Measurements from ENCODE around the gene ZSCAN10.

DNA sequence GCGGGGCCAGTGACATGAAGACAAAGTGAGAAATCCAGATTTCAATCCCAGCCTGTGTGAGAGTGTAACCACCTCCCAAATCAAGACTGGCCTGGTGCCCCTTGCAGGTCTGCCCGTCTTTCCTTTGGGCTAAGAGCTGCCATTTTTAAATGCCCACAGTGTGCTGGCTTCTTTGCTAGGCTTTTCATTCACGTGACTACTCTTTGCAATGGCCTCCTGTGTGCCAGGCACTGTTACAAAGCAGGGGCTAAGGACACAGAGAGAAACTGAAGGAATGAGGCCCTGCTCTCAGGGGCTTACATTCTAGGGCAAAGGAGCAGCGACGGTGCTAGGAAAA lies 269 bp upstream of the ZSCAN10 start:
- TF ChIP-seq MAFG (CRISPR knock-in tag; IDR thresholded peaks at IDR 0.05) = no peak
- TF ChIP-seq TAF1 (CRISPR knock-in tag; IDR thresholded peaks at IDR 0.05) = no peak
- no peak for TF ChIP-seq MXI1 (IDR thresholded peaks at IDR 0.05; ENCODE audit: borderline replicate concordance, low read depth, low read length)
- no peak for TF ChIP-seq TEAD3 (CRISPR knock-in tag; optimal IDR thresholded peaks at IDR 0.05; ENCODE audit: borderline replicate concordance)
- TF ChIP-seq, protein P1, sequence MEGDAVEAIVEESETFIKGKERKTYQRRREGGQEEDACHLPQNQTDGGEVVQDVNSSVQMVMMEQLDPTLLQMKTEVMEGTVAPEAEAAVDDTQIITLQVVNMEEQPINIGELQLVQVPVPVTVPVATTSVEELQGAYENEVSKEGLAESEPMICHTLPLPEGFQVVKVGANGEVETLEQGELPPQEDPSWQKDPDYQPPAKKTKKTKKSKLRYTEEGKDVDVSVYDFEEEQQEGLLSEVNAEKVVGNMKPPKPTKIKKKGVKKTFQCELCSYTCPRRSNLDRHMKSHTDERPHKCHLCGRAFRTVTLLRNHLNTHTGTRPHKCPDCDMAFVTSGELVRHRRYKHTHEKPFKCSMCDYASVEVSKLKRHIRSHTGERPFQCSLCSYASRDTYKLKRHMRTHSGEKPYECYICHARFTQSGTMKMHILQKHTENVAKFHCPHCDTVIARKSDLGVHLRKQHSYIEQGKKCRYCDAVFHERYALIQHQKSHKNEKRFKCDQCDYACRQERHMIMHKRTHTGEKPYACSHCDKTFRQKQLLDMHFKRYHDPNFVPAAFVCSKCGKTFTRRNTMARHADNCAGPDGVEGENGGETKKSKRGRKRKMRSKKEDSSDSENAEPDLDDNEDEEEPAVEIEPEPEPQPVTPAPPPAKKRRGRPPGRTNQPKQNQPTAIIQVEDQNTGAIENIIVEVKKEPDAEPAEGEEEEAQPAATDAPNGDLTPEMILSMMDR (CRISPR knock-in tag; IDR thresholded peaks at IDR 0.05) = no peak
- TF ChIP-seq, protein P2, sequence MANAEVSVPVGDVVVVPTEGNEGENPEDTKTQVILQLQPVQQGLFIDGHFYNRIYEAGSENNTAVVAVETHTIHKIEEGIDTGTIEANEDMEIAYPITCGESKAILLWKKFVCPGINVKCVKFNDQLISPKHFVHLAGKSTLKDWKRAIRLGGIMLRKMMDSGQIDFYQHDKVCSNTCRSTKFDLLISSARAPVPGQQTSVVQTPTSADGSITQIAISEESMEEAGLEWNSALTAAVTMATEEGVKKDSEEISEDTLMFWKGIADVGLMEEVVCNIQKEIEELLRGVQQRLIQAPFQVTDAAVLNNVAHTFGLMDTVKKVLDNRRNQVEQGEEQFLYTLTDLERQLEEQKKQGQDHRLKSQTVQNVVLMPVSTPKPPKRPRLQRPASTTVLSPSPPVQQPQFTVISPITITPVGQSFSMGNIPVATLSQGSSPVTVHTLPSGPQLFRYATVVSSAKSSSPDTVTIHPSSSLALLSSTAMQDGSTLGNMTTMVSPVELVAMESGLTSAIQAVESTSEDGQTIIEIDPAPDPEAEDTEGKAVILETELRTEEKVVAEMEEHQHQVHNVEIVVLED (CRISPR knock-in tag; IDR thresholded peaks at IDR 0.05; ENCODE audit: borderline replicate concordance) = no peak
- no peak for TF ChIP-seq CEBPG (CRISPR knock-in tag; IDR thresholded peaks at IDR 0.05)
- TF ChIP-seq POLR2AphosphoS5 (IDR thresholded peaks at IDR 0.05; ENCODE audit: low read depth, low read length) = no peak
- TF ChIP-seq MBNL3 (CRISPR knock-in tag; conservative IDR thresholded peaks at IDR 0.05) = no peak
- TF ChIP-seq ZNF34 (CRISPR knock-in tag; IDR thresholded peaks at IDR 0.05; ENCODE audit: borderline replicate concordance) = no peak
- TF ChIP-seq MAFF (IDR thresholded peaks at IDR 0.05; ENCODE audit: low read depth, low read length) = no peak
- TF ChIP-seq CBX5 (CRISPR knock-in tag; IDR thresholded peaks at IDR 0.05; ENCODE audit: borderline replicate concordance) = no peak
- TF ChIP-seq NAIF1 (CRISPR knock-in tag; IDR thresholded peaks at IDR 0.05; ENCODE audit: borderline replicate concordance) = no peak
- TF ChIP-seq, protein P3, sequence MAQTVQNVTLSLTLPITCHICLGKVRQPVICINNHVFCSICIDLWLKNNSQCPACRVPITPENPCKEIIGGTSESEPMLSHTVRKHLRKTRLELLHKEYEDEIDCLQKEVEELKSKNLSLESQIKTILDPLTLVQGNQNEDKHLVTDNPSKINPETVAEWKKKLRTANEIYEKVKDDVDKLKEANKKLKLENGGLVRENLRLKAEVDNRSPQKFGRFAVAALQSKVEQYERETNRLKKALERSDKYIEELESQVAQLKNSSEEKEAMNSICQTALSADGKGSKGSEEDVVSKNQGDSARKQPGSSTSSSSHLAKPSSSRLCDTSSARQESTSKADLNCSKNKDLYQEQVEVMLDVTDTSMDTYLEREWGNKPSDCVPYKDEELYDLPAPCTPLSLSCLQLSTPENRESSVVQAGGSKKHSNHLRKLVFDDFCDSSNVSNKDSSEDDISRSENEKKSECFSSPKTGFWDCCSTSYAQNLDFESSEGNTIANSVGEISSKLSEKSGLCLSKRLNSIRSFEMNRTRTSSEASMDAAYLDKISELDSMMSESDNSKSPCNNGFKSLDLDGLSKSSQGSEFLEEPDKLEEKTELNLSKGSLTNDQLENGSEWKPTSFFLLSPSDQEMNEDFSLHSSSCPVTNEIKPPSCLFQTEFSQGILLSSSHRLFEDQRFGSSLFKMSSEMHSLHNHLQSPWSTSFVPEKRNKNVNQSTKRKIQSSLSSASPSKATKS (CRISPR knock-in tag; IDR thresholded peaks at IDR 0.05) = no peak
